ENCODE data around the gene TAF5L. TPM values are rescaled to one million over a fixed set of nuclear protein-coding genes. Genes with fewer than 3 reads are reported as not detected.

The TAF5L gene
- total and polyA plus RNA-seq, 2 of the 13 experiments (the other 11 are each of a cell fraction or from before 2014, with no cell fraction given): 10.8 to 18.2 TPM

GRCh38 chr1:229550812-229551567, 74.9 kb downstream of the TAF5L start:
- Histone ChIP-seq H3K4me2 (ENCODE audit: low read depth, low read length) (no peak overlapping the region), H3K4me3 (replicated peaks in 1 of 3; ENCODE audit: insufficient read depth in 1 of 3, low read depth in 2 of 3, low read length in 3 of 3) (no peak overlapping the region), H3K9ac (ENCODE audit: insufficient read depth, low read depth, low read length) (no peak overlapping the region), H3K27me3 (ENCODE audit: control insufficient read depth in 1 of 2, insufficient read depth in 2 of 2, low read length in 2 of 2) (no peaks in the 10 kb centered on the region), H4K20me1 (ENCODE audit: insufficient read depth, low read length) (0 out of 2 replicates have a peak, but pooled peaks cover 3% of the 10 kb centered on the region), H3K27ac (ENCODE audit: extremely low read length, insufficient read depth, low read length) (no peak overlapping the region), H3K9me3 (ENCODE audit: low read length) (no peaks in the 10 kb centered on the region), H3K4me1 (ENCODE audit: insufficient read depth, low read length) (peaks cover 25% of the 10 kb centered on the region), H3K36me3 (replicated peaks in 1 of 2; ENCODE audit: control insufficient read depth in 1 of 2, insufficient read depth in 2 of 2, low read length in 2 of 2) (peaks cover 8 to 14% of the 10 kb centered on the region in 2 experiments; a peak in 4 of 5 replicates), H2AFZ (ENCODE audit: low read length) (no peak overlapping the region), H3K79me2 (ENCODE audit: insufficient read depth, low read length) (peaks cover 49% of the 10 kb centered on the region)
- intact Hi-C loops (cut with micrococcal nuclease; ENCODE audit: unreplicated experiment) (no loop called here), in situ Hi-C loops (cut with HindIII; ENCODE audit: extremely low pct_ligation_motif_present, low pct_unique_long_range_greater_than_20kb) (no loop called here)
- no TSS peak for BruUV-seq (replicated peaks)
- FAIRE-seq (no peak), ATAC-seq (no peak), DNase-seq (ENCODE audit: low spot score) (no peak)
- ChIA-PET POLR2A (no interaction called here), CTCF (ENCODE audit: low intra/inter-chr PET ratio, low total read pairs) (no interaction called here)
- peak; percentile 37; the same call in 1 of the 2 replicates for TF ChIP-seq ZNF121 (CRISPR knock-in tag; IDR thresholded peaks at IDR 0.05)
- no peak for TF ChIP-seq GPBP1L1 (CRISPR knock-in tag; IDR thresholded peaks at IDR 0.05)
- 81% methylated on average over 3 of the region's 3 CpGs for WGBS (ENCODE audit: low lambda C conversion rate)

GRCh38 chr1:229547542-229547941, 78.4 kb downstream of the TAF5L start:
- in situ Hi-C loops (cut with HindIII; ENCODE audit: extremely low pct_ligation_motif_present, low pct_unique_long_range_greater_than_20kb): no loop called here
- BruUV-seq (replicated peaks): no TSS peak
- WGBS (ENCODE audit: low lambda C conversion rate): 97% methylated on average over 7 of the region's 7 CpGs
- TF ChIP-seq GMEB2 (CRISPR knock-in tag; IDR thresholded peaks at IDR 0.05; ENCODE audit: low read depth) (no peak), TEAD2 (CRISPR knock-in tag; IDR thresholded peaks at IDR 0.05) (no peak), SOX6 (IDR thresholded peaks at IDR 0.05) (no peak), SOX6 (CRISPR knock-in tag; IDR thresholded peaks at IDR 0.05) (no peak), ZFP36 (IDR thresholded peaks at IDR 0.05; ENCODE audit: borderline replicate concordance, low read depth, low read length, partially characterized antibody) (no peak), HDAC6 (IDR thresholded peaks at IDR 0.05; ENCODE audit: low read depth, low read length) (no peak)

More at GRCh38 chr1:229547542-229547941, 78.4 kb downstream of the TAF5L start:
- intact Hi-C loops (cut with micrococcal nuclease; ENCODE audit: unreplicated experiment): no loop called here
- H3K36me3 ChIP-seq (replicated peaks in 1 of 2; ENCODE audit: control insufficient read depth in 1 of 2, insufficient read depth in 2 of 2, low read length in 2 of 2): peaks cover 11 to 36% of the 10 kb centered on the region in 2 experiments; a peak in 4 of 5 replicates
- DNase-seq (ENCODE audit: low spot score): no peak
- ATAC-seq: no peak
- H3K4me3 ChIP-seq (replicated peaks in 1 of 3; ENCODE audit: insufficient read depth in 1 of 3, low read depth in 2 of 3, low read length in 3 of 3): no peak overlapping the region
- H3K9ac ChIP-seq (ENCODE audit: insufficient read depth, low read depth, low read length): no peak overlapping the region
- H3K9me3 ChIP-seq (ENCODE audit: low read length): no peaks in the 10 kb centered on the region
- H4K20me1 ChIP-seq (ENCODE audit: insufficient read depth, low read length): no peaks in the 10 kb centered on the region
- no peak for FAIRE-seq
- no peaks in the 10 kb centered on the region for H3K27me3 ChIP-seq (ENCODE audit: control insufficient read depth in 1 of 2, insufficient read depth in 2 of 2, low read length in 2 of 2)
- peaks cover 24% of the 10 kb centered on the region for H3K79me2 ChIP-seq (ENCODE audit: insufficient read depth, low read length)
- CTCF ChIA-PET (ENCODE audit: low intra/inter-chr PET ratio, low total read pairs): no interaction called here
- H3K4me1 ChIP-seq (ENCODE audit: insufficient read depth, low read length): peaks cover 11% of the 10 kb centered on the region
- H2AFZ ChIP-seq (ENCODE audit: low read length): no peak overlapping the region
- H3K4me2 ChIP-seq (ENCODE audit: low read depth, low read length): no peak overlapping the region
- POLR2A ChIA-PET: no interaction called here
- no peak overlapping the region for H3K27ac ChIP-seq (ENCODE audit: extremely low read length, insufficient read depth, low read length)
